Measurements from ENCODE around the gene BTBD2. TPM values are rescaled to one million over a fixed set of nuclear protein-coding genes. Genes with fewer than 3 reads are reported as not detected.

Gene BTBD2
- total RNA-seq, 1 donor from 2014 or later: 48.8 TPM

GRCh38 chr19:2014731-2015607 is 545 bp downstream of the BTBD2 start:
- H3K4me1 Mint-ChIP-seq: peaks cover 18% of the 10 kb centered on the region
- Histone ChIP-seq H3K4me3 (peak overlapping the region; percentile 65), H3K4me2 (peak overlapping the region; percentile 89), H3K27me3 (no peaks in the 10 kb centered on the region), H4K20me1 (ENCODE audit: low read depth) (peaks cover 26% of the 10 kb centered on the region), H3K36me3 (no peaks in the 10 kb centered on the region), H3K4me1 (peaks cover 11% of the 10 kb centered on the region), H3K79me2 (ENCODE audit: low read depth) (peaks cover 53% of the 10 kb centered on the region), H3K9me3 (ENCODE audit: low read depth) (no peaks in the 10 kb centered on the region), H2AFZ (replicated peaks) (no peak overlapping the region), H3K27ac (no peak overlapping the region), H3F3A (ENCODE audit: low read depth) (peaks cover 8% of the 10 kb centered on the region), H3K9ac (peak overlapping the region; percentile 15)
- DNase-seq (ENCODE audit: low spot score): peak; percentile 85
- TF ChIP-seq EZH2 (IDR thresholded peaks at IDR 0.05): no peak
- no peak for TF ChIP-seq CTCF (IDR thresholded peaks at IDR 0.05)
- no peak for TF ChIP-seq EZH2phosphoT487 (IDR thresholded peaks at IDR 0.05)
- H3K36me3 Mint-ChIP-seq: peaks cover 21% of the 10 kb centered on the region
- H3K27ac Mint-ChIP-seq: no peak overlapping the region
- H3K27me3 Mint-ChIP-seq (ENCODE audit: insufficient read depth, low read depth): peaks cover 8% of the 10 kb centered on the region
- H3K4me3 Mint-ChIP-seq: peak overlapping the region; percentile 82
- H3K9me3 Mint-ChIP-seq: peaks cover 7% of the 10 kb centered on the region

DNA sequence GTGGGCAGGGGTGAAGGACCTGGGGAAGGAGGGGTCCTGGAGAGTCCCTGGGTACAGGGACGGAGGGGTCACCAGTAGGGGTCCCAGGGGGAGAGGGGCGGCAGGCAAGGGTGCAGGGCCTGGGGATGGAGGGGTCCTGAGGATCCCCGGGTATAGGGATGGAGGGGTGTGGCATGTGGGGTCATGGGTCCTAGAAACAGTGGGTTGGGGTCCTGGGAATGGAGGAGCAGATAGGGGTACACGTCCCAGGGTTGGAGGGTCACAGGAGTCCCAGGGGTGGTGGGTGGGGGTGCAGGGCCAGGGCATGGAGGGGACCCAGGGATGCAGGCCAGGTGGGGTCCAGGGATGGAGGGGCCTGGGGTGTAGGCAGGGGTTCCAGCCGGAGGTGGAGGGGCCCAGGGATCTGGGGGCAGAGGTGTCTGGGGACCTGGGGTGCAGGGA is 1.4 kb downstream of the BTBD2 start:
- no peaks in the 10 kb centered on the region for H3K27me3 ChIP-seq
- Mint-ChIP-seq H3K36me3 (peaks cover 21% of the 10 kb centered on the region), H3K9me3 (peaks cover 7% of the 10 kb centered on the region), H3K27me3 (ENCODE audit: insufficient read depth, low read depth) (peaks cover 6% of the 10 kb centered on the region), H3K27ac (no peak overlapping the region), H3K4me1 (peaks cover 12% of the 10 kb centered on the region), H3K4me3 (peak overlapping the region; percentile 82)
- H3K27ac ChIP-seq: no peak overlapping the region
- H2AFZ ChIP-seq (replicated peaks): no peak overlapping the region
- no peaks in the 10 kb centered on the region for H3K9me3 ChIP-seq (ENCODE audit: low read depth)
- H3K79me2 ChIP-seq (ENCODE audit: low read depth): peaks cover 59% of the 10 kb centered on the region
- DNase-seq (ENCODE audit: low spot score): no peak
- TF ChIP-seq EZH2 (IDR thresholded peaks at IDR 0.05) (no peak), EZH2phosphoT487 (IDR thresholded peaks at IDR 0.05) (no peak), CTCF (IDR thresholded peaks at IDR 0.05) (no peak)
- H3K4me3 ChIP-seq: peak overlapping the region; percentile 65
- H3K9ac ChIP-seq: no peak overlapping the region
- H3K36me3 ChIP-seq: no peaks in the 10 kb centered on the region
- H3F3A ChIP-seq (ENCODE audit: low read depth): peaks cover 8% of the 10 kb centered on the region
- peaks cover 11% of the 10 kb centered on the region for H3K4me1 ChIP-seq
- peak overlapping the region; percentile 89 for H3K4me2 ChIP-seq
- peaks cover 29% of the 10 kb centered on the region for H4K20me1 ChIP-seq (ENCODE audit: low read depth)

DNA sequence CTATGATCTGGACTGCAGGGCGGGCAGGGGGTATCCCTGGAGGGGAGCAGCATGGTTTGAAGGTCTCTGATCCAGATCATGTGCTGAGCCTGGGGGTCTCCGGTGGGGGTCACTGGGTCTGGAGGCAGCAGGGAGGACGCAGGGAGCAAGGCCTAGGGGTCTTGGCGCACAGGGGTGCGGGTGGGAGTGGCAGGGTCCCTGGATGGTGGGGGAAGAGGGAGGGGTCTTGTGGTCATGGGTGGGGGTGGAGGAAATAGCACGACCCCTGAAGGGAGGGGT is 1.9 kb downstream of the BTBD2 start:
- Histone ChIP-seq H3K4me2 (peak overlapping the region; percentile 89), H3K4me3 (peak overlapping the region; percentile 65), H3K9me3 (ENCODE audit: low read depth) (no peaks in the 10 kb centered on the region)

More for the DNA sequence above, 1.9 kb downstream of the BTBD2 start:
- Histone ChIP-seq H3K27me3 (no peaks in the 10 kb centered on the region), H3K4me1 (peaks cover 11% of the 10 kb centered on the region), H3K9ac (no peak overlapping the region), H3K36me3 (no peaks in the 10 kb centered on the region), H3K79me2 (ENCODE audit: low read depth) (peaks cover 59% of the 10 kb centered on the region), H2AFZ (replicated peaks) (no peak overlapping the region), H3F3A (ENCODE audit: low read depth) (peaks cover 8% of the 10 kb centered on the region), H4K20me1 (ENCODE audit: low read depth) (peaks cover 33% of the 10 kb centered on the region), H3K27ac (no peak overlapping the region)
- H3K36me3 Mint-ChIP-seq: peaks cover 22% of the 10 kb centered on the region
- TF ChIP-seq CTCF (IDR thresholded peaks at IDR 0.05): no peak
- no peak for TF ChIP-seq EZH2phosphoT487 (IDR thresholded peaks at IDR 0.05)
- no peak for TF ChIP-seq EZH2 (IDR thresholded peaks at IDR 0.05)
- no peak overlapping the region for H3K27ac Mint-ChIP-seq
- peak overlapping the region; percentile 79 for H3K4me3 Mint-ChIP-seq
- H3K9me3 Mint-ChIP-seq: peaks cover 7% of the 10 kb centered on the region
- H3K4me1 Mint-ChIP-seq: peaks cover 12% of the 10 kb centered on the region
- H3K27me3 Mint-ChIP-seq (ENCODE audit: insufficient read depth, low read depth): peaks cover 6% of the 10 kb centered on the region
- DNase-seq (ENCODE audit: low spot score): no peak
